SHP77 treated with DMSO at 0.1 percent for 48 hours (cell line): ENCODE measurements around the gene PTPRT.

Experiments
- DNase-seq: peaks from one replicate; lab custom pipeline; 2025; lab: John Stamatoyannopoulos, UW

PTPRT gene

GRCh38 chr20:42611889-42612837 lies 577.5 kb downstream of the PTPRT start:
- no peak for DNase-seq

GRCh38 chr20:42611423-42611822 lies 578.3 kb downstream of the PTPRT start:
- DNase-seq: no peak

- no peak for DNase-seq
Observed at GRCh38 chr20:42610070-42610469, 579.6 kb downstream of the PTPRT start.

- no peak for DNase-seq
Observed at GRCh38 chr20:42609618-42610017, 580.1 kb downstream of the PTPRT start.

- DNase-seq: no peak
Observed at GRCh38 chr20:42604998-42605956, 584.4 kb downstream of the PTPRT start.

- no peak for DNase-seq
Observed at GRCh38 chr20:42603655-42604054, 586.1 kb downstream of the PTPRT start.

- DNase-seq: no peak
Observed at GRCh38 chr20:42598581-42598980, 591.1 kb downstream of the PTPRT start.

GRCh38 chr20:42595625-42596024 lies 594.1 kb downstream of the PTPRT start:
- no peak for DNase-seq

- DNase-seq: no peak
Observed at GRCh38 chr20:42594659-42595058, 595.0 kb downstream of the PTPRT start.

- no peak for DNase-seq
Observed at GRCh38 chr20:42594011-42594410, 595.7 kb downstream of the PTPRT start.

- DNase-seq: no peak
Observed at GRCh38 chr20:42589976-42590639, 599.6 kb downstream of the PTPRT start.

- no peak for DNase-seq
Observed at GRCh38 chr20:42588847-42589246, 600.9 kb downstream of the PTPRT start.

- DNase-seq: no peak
Observed at GRCh38 chr20:42587427-42587826, 602.3 kb downstream of the PTPRT start.

- no peak for DNase-seq
Observed at GRCh38 chr20:42581311-42581710, 608.4 kb downstream of the PTPRT start.

GRCh38 chr20:42576167-42576566 lies 613.5 kb downstream of the PTPRT start:
- no peak for DNase-seq

GRCh38 chr20:42572320-42573016 lies 617.2 kb downstream of the PTPRT start:
- DNase-seq: no peak

GRCh38 chr20:42567409-42567808 lies 622.3 kb downstream of the PTPRT start:
- DNase-seq: no peak

- no peak for DNase-seq
Observed at GRCh38 chr20:42565235-42565995, 624.3 kb downstream of the PTPRT start.

- DNase-seq: no peak
Observed at GRCh38 chr20:42559665-42560064, 630.0 kb downstream of the PTPRT start.

- no peak for DNase-seq
Observed at GRCh38 chr20:42556575-42556974, 633.1 kb downstream of the PTPRT start.

- no peak for DNase-seq
Observed at GRCh38 chr20:42553374-42553773, 636.3 kb downstream of the PTPRT start.
